Measurements from ENCODE around the gene SARS2. TPM values are rescaled to one million over a fixed set of nuclear protein-coding genes. Genes with fewer than 3 reads are reported as not detected.

SARS2 gene
- total and polyA plus RNA-seq, 2 donors from 2014 or later = 30.6 to 34.8 TPM

DNA sequence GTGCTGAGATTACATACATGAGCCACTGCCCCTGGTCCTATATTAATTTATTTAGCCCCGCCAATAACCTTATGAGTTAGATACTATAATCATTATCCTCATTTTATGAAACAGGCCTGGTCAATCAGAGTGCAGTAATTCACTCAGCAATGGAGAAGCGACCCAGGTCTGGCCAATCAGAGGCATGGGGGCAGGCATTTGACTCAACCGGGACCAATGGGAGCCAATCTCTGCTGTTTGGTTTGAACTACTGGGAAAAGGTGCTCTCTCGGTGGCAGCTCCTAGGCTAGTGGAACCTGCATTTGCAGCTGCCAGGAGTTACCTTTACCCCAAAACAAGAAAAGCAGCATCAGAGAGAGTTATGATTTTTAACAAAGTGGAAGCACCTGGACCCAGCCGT lies 37.7 kb downstream of the SARS2 start:
- H3K27ac ChIP-seq (ENCODE audit: low read depth in 2 of 2, low read length in 2 of 2) = peak overlapping the region; percentile 6 to 65
- DNase-seq = no peak
- intact Hi-C loops (cut with DNase I) = no loop called here
- peaks cover 0 to 13% (median under 1%) of the 10 kb centered on the region in 3 donors for H3K4me1 ChIP-seq (ENCODE audit: control insufficient read depth in 2 of 3, insufficient read depth in 2 of 3, low read depth in 1 of 3, low read length in 3 of 3)
- no peak overlapping the region for H3K4me3 ChIP-seq (ENCODE audit: low read length in 3 of 3)
- H3K9me3 ChIP-seq (ENCODE audit: control insufficient read depth in 2 of 3, insufficient read depth in 1 of 3, low read length in 3 of 3) = no peaks in the 10 kb centered on the region
- no peaks in the 10 kb centered on the region for H3K27me3 ChIP-seq (ENCODE audit: control insufficient read depth, insufficient read depth, low read length)
- no peak for FAIRE-seq
- TF ChIP-seq, protein P1, sequence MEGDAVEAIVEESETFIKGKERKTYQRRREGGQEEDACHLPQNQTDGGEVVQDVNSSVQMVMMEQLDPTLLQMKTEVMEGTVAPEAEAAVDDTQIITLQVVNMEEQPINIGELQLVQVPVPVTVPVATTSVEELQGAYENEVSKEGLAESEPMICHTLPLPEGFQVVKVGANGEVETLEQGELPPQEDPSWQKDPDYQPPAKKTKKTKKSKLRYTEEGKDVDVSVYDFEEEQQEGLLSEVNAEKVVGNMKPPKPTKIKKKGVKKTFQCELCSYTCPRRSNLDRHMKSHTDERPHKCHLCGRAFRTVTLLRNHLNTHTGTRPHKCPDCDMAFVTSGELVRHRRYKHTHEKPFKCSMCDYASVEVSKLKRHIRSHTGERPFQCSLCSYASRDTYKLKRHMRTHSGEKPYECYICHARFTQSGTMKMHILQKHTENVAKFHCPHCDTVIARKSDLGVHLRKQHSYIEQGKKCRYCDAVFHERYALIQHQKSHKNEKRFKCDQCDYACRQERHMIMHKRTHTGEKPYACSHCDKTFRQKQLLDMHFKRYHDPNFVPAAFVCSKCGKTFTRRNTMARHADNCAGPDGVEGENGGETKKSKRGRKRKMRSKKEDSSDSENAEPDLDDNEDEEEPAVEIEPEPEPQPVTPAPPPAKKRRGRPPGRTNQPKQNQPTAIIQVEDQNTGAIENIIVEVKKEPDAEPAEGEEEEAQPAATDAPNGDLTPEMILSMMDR (IDR thresholded peaks at IDR 0.05; ENCODE audit: borderline replicate concordance, extremely low read depth, insufficient read depth) = no peak
- peaks cover 0 to 21% (median 18%) of the 10 kb centered on the region in 3 donors for H3K36me3 ChIP-seq (ENCODE audit: control insufficient read depth in 2 of 3, insufficient read depth in 3 of 3, low read length in 3 of 3)
- peak overlapping the region in 1 of 3 donors; percentile 12 for H3K9ac ChIP-seq (ENCODE audit: low read length in 3 of 3)

DNA sequence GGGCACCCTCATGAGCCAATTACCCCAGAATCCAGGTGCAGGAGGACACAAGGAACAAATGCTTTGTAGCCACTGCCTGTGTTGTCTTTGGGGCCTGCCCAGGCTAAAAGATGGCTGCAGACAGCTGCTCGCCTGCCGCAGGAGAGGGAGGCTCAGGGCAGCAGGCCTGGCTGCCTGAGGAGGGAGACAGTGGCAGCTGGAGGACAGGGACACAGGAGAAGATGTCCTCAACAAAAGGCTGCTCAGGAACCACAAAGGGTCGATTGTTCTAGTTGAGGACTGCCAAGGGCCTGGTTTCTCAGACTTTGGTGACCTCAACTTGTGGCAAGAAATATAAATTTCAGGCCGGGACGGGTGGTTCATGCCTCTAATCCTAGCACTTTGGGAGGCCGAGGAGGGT lies 38.8 kb downstream of the SARS2 start:
- H3K4me3 ChIP-seq (ENCODE audit: low read length in 3 of 3) = no peak overlapping the region
- no peak overlapping the region for H3K9ac ChIP-seq (ENCODE audit: low read length in 3 of 3)
- no peak for DNase-seq
- no peak overlapping the region for H3K27ac ChIP-seq (ENCODE audit: low read depth in 2 of 2, low read length in 2 of 2)
- TF ChIP-seq, protein P1 (IDR thresholded peaks at IDR 0.05; ENCODE audit: borderline replicate concordance, extremely low read depth, insufficient read depth) = no peak
- H3K27me3 ChIP-seq (ENCODE audit: control insufficient read depth, insufficient read depth, low read length) = no peaks in the 10 kb centered on the region
- H3K9me3 ChIP-seq (ENCODE audit: control insufficient read depth in 2 of 3, insufficient read depth in 1 of 3, low read length in 3 of 3) = no peaks in the 10 kb centered on the region
- H3K4me1 ChIP-seq (ENCODE audit: control insufficient read depth in 2 of 3, insufficient read depth in 2 of 3, low read depth in 1 of 3, low read length in 3 of 3) = peaks cover 0 to 13% (median 0%) of the 10 kb centered on the region in 3 donors
- no peak for FAIRE-seq
- H3K36me3 ChIP-seq (ENCODE audit: control insufficient read depth in 2 of 3, insufficient read depth in 3 of 3, low read length in 3 of 3) = peaks cover 0 to 21% (median 18%) of the 10 kb centered on the region in 3 donors
- intact Hi-C loops (cut with DNase I) = no loop called here

- no peaks in the 10 kb centered on the region for H3K9me3 ChIP-seq (ENCODE audit: control insufficient read depth in 2 of 3, insufficient read depth in 1 of 3, low read length in 3 of 3)
- H3K9ac ChIP-seq (ENCODE audit: low read length in 3 of 3) = no peak overlapping the region
- H3K36me3 ChIP-seq (ENCODE audit: control insufficient read depth in 2 of 3, insufficient read depth in 3 of 3, low read length in 3 of 3) = peaks cover 0 to 21% (median 18%) of the 10 kb centered on the region in 3 donors
- no peak overlapping the region for H3K27ac ChIP-seq (ENCODE audit: low read depth in 2 of 2, low read length in 2 of 2)
- H3K4me3 ChIP-seq (ENCODE audit: low read length in 3 of 3) = no peak overlapping the region
- no peak for FAIRE-seq
- TF ChIP-seq, protein P1 (IDR thresholded peaks at IDR 0.05; ENCODE audit: borderline replicate concordance, extremely low read depth, insufficient read depth) = no peak
- no peaks in the 10 kb centered on the region for H3K27me3 ChIP-seq (ENCODE audit: control insufficient read depth, insufficient read depth, low read length)
- intact Hi-C loops (cut with DNase I) = no loop called here
- no peak for DNase-seq
- H3K4me1 ChIP-seq (ENCODE audit: control insufficient read depth in 2 of 3, insufficient read depth in 2 of 3, low read depth in 1 of 3, low read length in 3 of 3) = peaks cover 0 to 10% (median 0%) of the 10 kb centered on the region in 3 donors
These were observed 39.9 kb downstream of the SARS2 start for GRCh38 chr19:38890686-38891085.

GRCh38 chr19:38889803-38890202 lies 40.8 kb downstream of the SARS2 start:
- no peaks in the 10 kb centered on the region for H3K9me3 ChIP-seq (ENCODE audit: control insufficient read depth in 2 of 3, insufficient read depth in 1 of 3, low read length in 3 of 3)
- H3K27ac ChIP-seq (ENCODE audit: low read depth in 2 of 2, low read length in 2 of 2) = no peak overlapping the region
- no peak overlapping the region for H3K4me3 ChIP-seq (ENCODE audit: low read length in 3 of 3)
- H3K4me1 ChIP-seq (ENCODE audit: control insufficient read depth in 2 of 3, insufficient read depth in 2 of 3, low read depth in 1 of 3, low read length in 3 of 3) = peaks cover 0 to 9% (median 0%) of the 10 kb centered on the region in 3 donors
- TF ChIP-seq, protein P1 (IDR thresholded peaks at IDR 0.05; ENCODE audit: borderline replicate concordance, extremely low read depth, insufficient read depth) = no peak
- FAIRE-seq = no peak
- peaks cover 0 to 21% (median 18%) of the 10 kb centered on the region in 3 donors for H3K36me3 ChIP-seq (ENCODE audit: control insufficient read depth in 2 of 3, insufficient read depth in 3 of 3, low read length in 3 of 3)
- intact Hi-C loops (cut with DNase I) = no loop called here
- DNase-seq = no peak
- no peak overlapping the region for H3K9ac ChIP-seq (ENCODE audit: low read length in 3 of 3)
- H3K27me3 ChIP-seq (ENCODE audit: control insufficient read depth, insufficient read depth, low read length) = no peaks in the 10 kb centered on the region
